HEK293 (cell line): Measurements from ENCODE around the gene PHACTR3.

Experiments used
- CTCF ChIA-PET: fragments of 350-600 bp; formaldehyde crosslinking; extraction: SDS; loops from one replicate; lab custom pipeline; 2021; ENCODE audit warnings: antibody characterized with exemption; lab: Yijun Ruan, JAX
- POLR2A ChIA-PET: fragments of 300-600 bp; formaldehyde crosslinking; extraction: SDS; loops from one replicate; lab custom pipeline; 2020; ENCODE audit warnings: antibody characterized with exemption, inconsistent platforms; lab: Yijun Ruan, JAX
- H3K27ac ChIP-seq: fragments of 200-500 bp; sonication (Bioruptor generic); 2 replicates; pipeline ENCODE4 v1.5.1; 2014; ENCODE audit warnings: low read depth, low read length, control low read depth, inconsistent platforms; ENCODE audit errors: extremely low read depth
- H3K36me3 ChIP-seq, 2 experiments: fragments of 200-500 bp in 1 of 2; sonication (Bioruptor generic) in 1 of 2; 1 replicate in 1 of 2; 2 replicates in 1 of 2; pipeline ENCODE4 v1.5.1; 2014 to 2017; ENCODE audit warnings: inconsistent platforms in 2 of 2, low read length in 2 of 2; ENCODE audit not compliant: control insufficient read depth in 2 of 2, insufficient read depth in 1 of 2
- H3K4me1 ChIP-seq: fragments of 200-500 bp; sonication (Bioruptor generic); 2 replicates; pipeline ENCODE4 v1.5.1; 2014; ENCODE audit warnings: mild to moderate bottlenecking, low read length, inconsistent platforms; ENCODE audit not compliant: control insufficient read depth, insufficient read depth
- H3K4me3 ChIP-seq: 2 replicates; pipeline ENCODE4 v1.5.1; 2011; ENCODE audit warnings: low read depth, mild to moderate bottlenecking, control low read depth, low read length, moderate library complexity
- H3K9me3 ChIP-seq: fragments of 200-500 bp; sonication (Bioruptor generic); 2 replicates; pipeline ENCODE4 v1.5.1; 2014; ENCODE audit warnings: low read depth, low read length, inconsistent platforms; ENCODE audit not compliant: control insufficient read depth, insufficient read depth
- GLI2 ChIP-seq: fragments of 450-650 bp; formaldehyde crosslinking; IDR thresholded peaks from 2 replicates; pipeline ENCODE4; 2017; ENCODE audit warnings: missing biosample characterization, missing genetic modification characterization, low read depth, borderline replicate concordance
- YY1 ChIP-seq: fragments of 450-650 bp; formaldehyde crosslinking; IDR thresholded peaks from 2 replicates; pipeline ENCODE4 v1.5.1; 2018; ENCODE audit warnings: missing biosample characterization, missing genetic modification characterization
- ZEB2 ChIP-seq: fragments of 450-650 bp; formaldehyde crosslinking; IDR thresholded peaks from 2 replicates; pipeline ENCODE4 v1.5.1; 2016; ENCODE audit warnings: missing biosample characterization, missing genetic modification characterization
- ZFP41 ChIP-seq: fragments of 450-650 bp; formaldehyde crosslinking; IDR thresholded peaks from 2 replicates; pipeline ENCODE4 v1.5.1; 2016; ENCODE audit warnings: missing biosample characterization, missing genetic modification characterization, borderline replicate concordance
- ZNF114 ChIP-seq: fragments of 450-650 bp; formaldehyde crosslinking; IDR thresholded peaks from 2 replicates; pipeline ENCODE4 v1.5.0; 2017; ENCODE audit warnings: missing biosample characterization, missing genetic modification characterization
- ZNF140 ChIP-seq: fragments of 450-650 bp; formaldehyde crosslinking; IDR thresholded peaks from 2 replicates; pipeline ENCODE4 v1.5.1; 2016; ENCODE audit warnings: missing biosample characterization, missing genetic modification characterization
- ZNF16 ChIP-seq: fragments of 450-650 bp; formaldehyde crosslinking; IDR thresholded peaks from 2 replicates; pipeline ENCODE4 v1.5.1; 2016; ENCODE audit warnings: low read depth, missing biosample characterization, missing genetic modification characterization
- ZNF221 ChIP-seq: fragments of 450-650 bp; formaldehyde crosslinking; IDR thresholded peaks from 2 replicates; pipeline ENCODE4 v1.5.1; 2017; ENCODE audit warnings: missing biosample characterization, missing genetic modification characterization, borderline replicate concordance
- ZNF404 ChIP-seq: fragments of 450-650 bp; formaldehyde crosslinking; IDR thresholded peaks from 2 replicates; pipeline ENCODE4 v1.5.1; 2017; ENCODE audit warnings: missing biosample characterization, missing genetic modification characterization
- ZNF548 ChIP-seq: fragments of 450-650 bp; formaldehyde crosslinking; IDR thresholded peaks from 2 replicates; pipeline ENCODE4 v1.5.1; 2016; ENCODE audit warnings: missing biosample characterization, missing genetic modification characterization
- ZNF596 ChIP-seq: fragments of 450-650 bp; IDR thresholded peaks from 2 replicates; pipeline ENCODE4 v1.5.0; 2018; ENCODE audit warnings: missing biosample characterization, mild to moderate bottlenecking, missing genetic modification characterization, moderate library complexity
- ZNF660 ChIP-seq: fragments of 450-650 bp; IDR thresholded peaks from 2 replicates; pipeline ENCODE4 v1.5.1; 2018; ENCODE audit warnings: missing biosample characterization, mild to moderate bottlenecking, missing genetic modification characterization
- ZNF707 ChIP-seq: fragments of 450-650 bp; formaldehyde crosslinking; IDR thresholded peaks from 2 replicates; pipeline ENCODE4 v1.5.1; 2016; ENCODE audit warnings: missing biosample characterization, missing genetic modification characterization
- ZNF837 ChIP-seq: fragments of 450-650 bp; formaldehyde crosslinking; IDR thresholded peaks from 2 replicates; pipeline ENCODE4 v1.5.1; 2016; ENCODE audit warnings: missing biosample characterization, missing genetic modification characterization
- ZNF843 ChIP-seq: fragments of 450-650 bp; formaldehyde crosslinking; IDR thresholded peaks from 2 replicates; pipeline ENCODE4 v1.5.1; 2016; ENCODE audit warnings: missing biosample characterization, missing genetic modification characterization
- TF ChIP-seq, protein P1 (sequence below): fragments of 450-650 bp; formaldehyde crosslinking; IDR thresholded peaks from 2 replicates; pipeline ENCODE4 v1.5.1; 2016; ENCODE audit warnings: missing biosample characterization, missing genetic modification characterization
- TF ChIP-seq, protein P2 (sequence below): fragments of 450-650 bp; formaldehyde crosslinking; IDR thresholded peaks from 2 replicates; pipeline ENCODE4 v1.5.1; 2016; ENCODE audit warnings: missing biosample characterization, missing genetic modification characterization, borderline replicate concordance
- TF ChIP-seq, protein P3 (sequence below): fragments of 450-650 bp; formaldehyde crosslinking; IDR thresholded peaks from 2 replicates; pipeline ENCODE4 v1.5.1; 2016; ENCODE audit warnings: missing biosample characterization, missing genetic modification characterization
- TF ChIP-seq, protein P4 (sequence below): fragments of 450-650 bp; formaldehyde crosslinking; IDR thresholded peaks from 2 replicates; pipeline ENCODE4 v1.5.1; 2017; ENCODE audit warnings: missing biosample characterization, missing genetic modification characterization

PHACTR3 gene

DNA sequence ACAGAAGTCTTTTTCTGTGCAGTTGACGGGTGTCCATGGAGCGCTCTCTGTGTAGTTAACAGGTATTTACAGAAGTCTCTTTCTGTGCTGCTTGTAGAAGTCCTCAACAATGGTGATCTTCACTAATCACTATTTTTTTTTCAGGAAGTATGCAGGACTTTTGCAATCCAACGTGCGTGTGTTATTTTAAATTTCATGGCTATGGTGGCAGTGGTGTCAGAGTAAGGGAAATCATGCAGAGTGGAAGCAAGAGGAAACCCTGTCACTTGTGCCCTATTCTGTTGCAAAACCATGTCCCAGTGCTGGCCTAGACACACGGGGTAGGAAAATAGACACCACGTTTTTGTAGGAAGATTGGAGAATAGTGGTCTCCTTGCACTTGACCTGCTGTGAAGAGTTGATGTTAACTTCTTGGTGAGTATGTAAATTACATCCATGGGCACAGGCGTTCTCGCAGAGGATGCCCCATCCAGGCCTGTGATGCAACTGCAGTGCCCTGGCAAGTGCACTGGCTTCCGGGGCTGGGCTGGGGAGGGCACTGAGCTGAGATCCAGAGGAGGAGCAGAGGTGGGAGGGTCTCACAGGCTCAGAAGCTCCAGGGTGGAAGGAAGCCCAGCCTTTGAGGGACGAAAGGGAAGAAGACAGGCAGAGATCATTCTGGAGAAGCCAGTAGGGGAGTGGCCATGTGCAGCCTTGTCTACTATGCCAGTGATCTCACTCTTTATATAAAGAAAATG lies 182.6 kb downstream of the PHACTR3 start:
- Histone ChIP-seq H3K36me3 (no peaks in the 10 kb centered on the region), H3K9me3 (no peaks in the 10 kb centered on the region), H3K4me1 (no peaks in the 10 kb centered on the region), H3K27ac (no peak overlapping the region)
- POLR2A ChIA-PET, result no interaction called here
- TF ChIP-seq ZNF404 (tag by site-specific recombination), result no peak
- TF ChIP-seq, protein P1, sequence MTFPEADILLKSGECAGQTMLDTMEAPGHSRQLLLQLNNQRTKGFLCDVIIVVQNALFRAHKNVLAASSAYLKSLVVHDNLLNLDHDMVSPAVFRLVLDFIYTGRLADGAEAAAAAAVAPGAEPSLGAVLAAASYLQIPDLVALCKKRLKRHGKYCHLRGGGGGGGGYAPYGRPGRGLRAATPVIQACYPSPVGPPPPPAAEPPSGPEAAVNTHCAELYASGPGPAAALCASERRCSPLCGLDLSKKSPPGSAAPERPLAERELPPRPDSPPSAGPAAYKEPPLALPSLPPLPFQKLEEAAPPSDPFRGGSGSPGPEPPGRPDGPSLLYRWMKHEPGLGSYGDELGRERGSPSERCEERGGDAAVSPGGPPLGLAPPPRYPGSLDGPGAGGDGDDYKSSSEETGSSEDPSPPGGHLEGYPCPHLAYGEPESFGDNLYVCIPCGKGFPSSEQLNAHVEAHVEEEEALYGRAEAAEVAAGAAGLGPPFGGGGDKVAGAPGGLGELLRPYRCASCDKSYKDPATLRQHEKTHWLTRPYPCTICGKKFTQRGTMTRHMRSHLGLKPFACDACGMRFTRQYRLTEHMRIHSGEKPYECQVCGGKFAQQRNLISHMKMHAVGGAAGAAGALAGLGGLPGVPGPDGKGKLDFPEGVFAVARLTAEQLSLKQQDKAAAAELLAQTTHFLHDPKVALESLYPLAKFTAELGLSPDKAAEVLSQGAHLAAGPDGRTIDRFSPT (tag by site-specific recombination), result no peak
- TF ChIP-seq ZNF596 (tag by site-specific recombination), result no peak
- no peak for TF ChIP-seq ZNF548 (tag by site-specific recombination)
- no peak for TF ChIP-seq YY1 (tag by site-specific recombination)
- TF ChIP-seq ZNF707 (tag by site-specific recombination), result no peak
- TF ChIP-seq GLI2 (tag by site-specific recombination), result no peak
- TF ChIP-seq ZNF221 (tag by site-specific recombination), result no peak
- TF ChIP-seq, protein P2, sequence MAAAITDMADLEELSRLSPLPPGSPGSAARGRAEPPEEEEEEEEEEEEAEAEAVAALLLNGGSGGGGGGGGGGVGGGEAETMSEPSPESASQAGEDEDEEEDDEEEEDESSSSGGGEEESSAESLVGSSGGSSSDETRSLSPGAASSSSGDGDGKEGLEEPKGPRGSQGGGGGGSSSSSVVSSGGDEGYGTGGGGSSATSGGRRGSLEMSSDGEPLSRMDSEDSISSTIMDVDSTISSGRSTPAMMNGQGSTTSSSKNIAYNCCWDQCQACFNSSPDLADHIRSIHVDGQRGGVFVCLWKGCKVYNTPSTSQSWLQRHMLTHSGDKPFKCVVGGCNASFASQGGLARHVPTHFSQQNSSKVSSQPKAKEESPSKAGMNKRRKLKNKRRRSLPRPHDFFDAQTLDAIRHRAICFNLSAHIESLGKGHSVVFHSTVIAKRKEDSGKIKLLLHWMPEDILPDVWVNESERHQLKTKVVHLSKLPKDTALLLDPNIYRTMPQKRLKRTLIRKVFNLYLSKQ (tag by site-specific recombination), result no peak
- no peak for TF ChIP-seq ZFP41 (tag by site-specific recombination)
- no peak for TF ChIP-seq ZNF843
- TF ChIP-seq ZNF114, result no peak
- no peak for TF ChIP-seq ZNF837 (tag by site-specific recombination)
- no peak for TF ChIP-seq ZNF660
- TF ChIP-seq, protein P3, sequence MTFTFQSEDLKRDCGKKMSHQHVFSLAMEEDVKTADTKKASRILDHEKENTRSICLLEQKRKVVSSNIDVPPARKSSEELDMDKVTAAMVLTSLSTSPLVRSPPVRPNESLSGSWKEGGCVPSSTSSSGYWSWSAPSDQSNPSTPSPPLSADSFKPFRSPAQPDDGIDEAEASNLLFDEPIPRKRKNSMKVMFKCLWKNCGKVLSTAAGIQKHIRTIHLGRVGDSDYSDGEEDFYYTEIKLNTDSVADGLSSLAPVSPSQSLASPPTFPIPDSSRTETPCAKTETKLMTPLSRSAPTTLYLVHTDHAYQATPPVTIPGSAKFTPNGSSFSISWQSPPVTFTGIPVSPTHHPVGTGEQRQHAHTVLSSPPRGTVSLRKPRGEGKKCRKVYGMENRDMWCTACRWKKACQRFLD (tag by site-specific recombination), result no peak
- TF ChIP-seq, protein P4, sequence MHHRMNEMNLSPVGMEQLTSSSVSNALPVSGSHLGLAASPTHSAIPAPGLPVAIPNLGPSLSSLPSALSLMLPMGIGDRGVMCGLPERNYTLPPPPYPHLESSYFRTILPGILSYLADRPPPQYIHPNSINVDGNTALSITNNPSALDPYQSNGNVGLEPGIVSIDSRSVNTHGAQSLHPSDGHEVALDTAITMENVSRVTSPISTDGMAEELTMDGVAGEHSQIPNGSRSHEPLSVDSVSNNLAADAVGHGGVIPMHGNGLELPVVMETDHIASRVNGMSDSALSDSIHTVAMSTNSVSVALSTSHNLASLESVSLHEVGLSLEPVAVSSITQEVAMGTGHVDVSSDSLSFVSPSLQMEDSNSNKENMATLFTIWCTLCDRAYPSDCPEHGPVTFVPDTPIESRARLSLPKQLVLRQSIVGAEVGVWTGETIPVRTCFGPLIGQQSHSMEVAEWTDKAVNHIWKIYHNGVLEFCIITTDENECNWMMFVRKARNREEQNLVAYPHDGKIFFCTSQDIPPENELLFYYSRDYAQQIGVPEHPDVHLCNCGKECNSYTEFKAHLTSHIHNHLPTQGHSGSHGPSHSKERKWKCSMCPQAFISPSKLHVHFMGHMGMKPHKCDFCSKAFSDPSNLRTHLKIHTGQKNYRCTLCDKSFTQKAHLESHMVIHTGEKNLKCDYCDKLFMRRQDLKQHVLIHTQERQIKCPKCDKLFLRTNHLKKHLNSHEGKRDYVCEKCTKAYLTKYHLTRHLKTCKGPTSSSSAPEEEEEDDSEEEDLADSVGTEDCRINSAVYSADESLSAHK (tag by site-specific recombination), result no peak
- TF ChIP-seq ZNF140 (tag by site-specific recombination), result no peak
- no peak for TF ChIP-seq ZEB2 (tag by site-specific recombination)
- no peak for TF ChIP-seq ZNF16
- TF ChIP-seq, all 188 proteins: peak for 0
- CTCF ChIA-PET, result interaction anchor here (0.7 to 10.1 kb wide), 3 partner anchors 14 to 63 kb away, joined by 3 to 233 read pairs (median 3); no protein-coding TSS in a partner anchor
- no peak overlapping the region for H3K4me3 ChIP-seq
